GM20000 (cell line): ENCODE data around the gene TAF12.
"Not testable (repeated sequence)": the region's sequence is repeated elsewhere in the genome, so short reads cannot be mapped to it uniquely, and the experiment has no call there.

ENCODE experiments used
- DNase-seq: peaks from one replicate; pipeline ENCODE4 v3.0.0; 2012; ENCODE audit warnings: low spot score
- TF ChIP-seq, protein P1 (sequence below): IDR thresholded peaks from 2 replicates; pipeline ENCODE4 v1.5.1; 2012; ENCODE audit warnings: mild to moderate bottlenecking, control low read depth; ENCODE audit errors: extremely low read depth, missing control alignments

TAF12 gene

DNA sequence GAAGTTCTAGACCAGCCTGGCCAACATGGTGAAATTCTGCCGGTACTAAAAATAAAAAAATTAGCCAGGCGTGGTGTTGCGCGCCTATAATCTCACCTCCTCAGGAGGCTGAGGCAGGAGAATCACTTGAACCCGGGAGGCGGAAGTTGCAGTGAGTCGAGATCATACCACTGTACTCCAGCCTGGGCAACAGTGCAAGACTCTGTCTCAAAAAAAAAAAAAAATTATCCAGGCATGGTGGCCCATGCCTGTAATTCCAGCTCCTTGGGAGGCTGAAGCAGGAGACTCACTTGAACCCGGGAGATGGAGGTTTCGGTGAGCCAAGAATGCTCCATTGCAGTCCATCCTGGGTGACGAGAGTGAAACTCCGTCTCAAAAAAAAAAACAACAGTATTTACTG lies 69.3 kb downstream of the TAF12 start:
- no peak for DNase-seq
- TF ChIP-seq, protein P1, sequence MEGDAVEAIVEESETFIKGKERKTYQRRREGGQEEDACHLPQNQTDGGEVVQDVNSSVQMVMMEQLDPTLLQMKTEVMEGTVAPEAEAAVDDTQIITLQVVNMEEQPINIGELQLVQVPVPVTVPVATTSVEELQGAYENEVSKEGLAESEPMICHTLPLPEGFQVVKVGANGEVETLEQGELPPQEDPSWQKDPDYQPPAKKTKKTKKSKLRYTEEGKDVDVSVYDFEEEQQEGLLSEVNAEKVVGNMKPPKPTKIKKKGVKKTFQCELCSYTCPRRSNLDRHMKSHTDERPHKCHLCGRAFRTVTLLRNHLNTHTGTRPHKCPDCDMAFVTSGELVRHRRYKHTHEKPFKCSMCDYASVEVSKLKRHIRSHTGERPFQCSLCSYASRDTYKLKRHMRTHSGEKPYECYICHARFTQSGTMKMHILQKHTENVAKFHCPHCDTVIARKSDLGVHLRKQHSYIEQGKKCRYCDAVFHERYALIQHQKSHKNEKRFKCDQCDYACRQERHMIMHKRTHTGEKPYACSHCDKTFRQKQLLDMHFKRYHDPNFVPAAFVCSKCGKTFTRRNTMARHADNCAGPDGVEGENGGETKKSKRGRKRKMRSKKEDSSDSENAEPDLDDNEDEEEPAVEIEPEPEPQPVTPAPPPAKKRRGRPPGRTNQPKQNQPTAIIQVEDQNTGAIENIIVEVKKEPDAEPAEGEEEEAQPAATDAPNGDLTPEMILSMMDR, result no peak

DNA sequence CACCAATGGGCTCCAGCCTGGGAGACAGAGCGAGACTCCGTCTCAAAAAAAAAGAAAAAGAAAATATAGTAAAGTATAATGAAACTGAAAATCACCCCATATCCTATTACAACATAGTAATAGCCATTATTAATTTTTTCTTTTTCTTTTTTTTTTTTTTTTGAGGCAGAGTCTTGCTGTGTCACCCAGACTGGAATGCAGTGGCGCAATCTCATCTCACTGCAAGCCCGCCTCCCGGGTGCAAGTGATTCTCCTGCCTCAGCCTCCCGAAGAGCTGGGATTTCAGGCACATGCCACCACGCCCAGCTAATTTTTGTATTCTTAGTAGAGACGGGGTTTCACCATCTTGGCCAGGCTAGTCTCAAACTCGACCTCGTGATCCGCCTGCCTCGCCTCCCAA lies 70.0 kb downstream of the TAF12 start:
- not testable (repeated sequence) for DNase-seq

DNA sequence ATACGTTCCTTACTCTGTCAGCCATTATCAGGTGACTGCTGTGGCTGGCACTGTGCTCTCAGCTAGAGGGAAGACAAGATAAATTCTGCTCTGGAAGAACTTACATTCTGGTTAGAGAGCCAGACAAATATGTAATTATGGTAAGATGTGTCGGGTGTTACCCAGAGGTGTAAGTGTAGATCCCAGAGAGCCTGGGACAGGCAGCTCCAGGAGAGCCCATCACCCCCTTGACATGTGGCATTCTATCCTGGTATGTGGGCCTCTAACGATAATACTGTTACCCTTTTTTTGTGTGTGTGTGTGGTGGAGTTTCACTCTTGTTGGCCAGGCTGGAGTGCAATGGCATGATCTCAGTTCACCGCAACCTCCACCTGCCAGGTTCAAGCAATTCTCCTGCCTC lies 71.0 kb downstream of the TAF12 start:
- TF ChIP-seq, protein P1, result no peak
- DNase-seq, result no peak

DNA sequence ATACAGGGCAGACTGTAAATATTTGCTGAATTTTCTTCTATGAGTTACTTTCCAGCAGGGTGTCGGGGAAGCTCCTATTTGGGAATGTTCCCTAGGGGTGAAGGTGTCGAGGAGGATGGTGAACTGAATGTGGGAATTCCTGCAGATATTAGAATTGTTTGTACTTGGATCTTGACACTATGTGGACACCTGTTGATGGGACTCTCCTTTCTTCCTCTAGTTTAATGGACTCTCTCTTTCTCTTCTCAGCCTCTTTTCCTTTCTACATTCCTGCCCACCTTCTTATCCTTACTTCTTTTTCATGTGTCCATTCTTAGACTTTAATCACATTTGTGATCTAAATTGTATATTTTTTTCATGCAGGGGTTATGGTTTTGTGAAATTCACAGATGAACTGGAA lies 75.9 kb downstream of the TAF12 start:
- DNase-seq, result no peak
- TF ChIP-seq, protein P1, result no peak

DNA sequence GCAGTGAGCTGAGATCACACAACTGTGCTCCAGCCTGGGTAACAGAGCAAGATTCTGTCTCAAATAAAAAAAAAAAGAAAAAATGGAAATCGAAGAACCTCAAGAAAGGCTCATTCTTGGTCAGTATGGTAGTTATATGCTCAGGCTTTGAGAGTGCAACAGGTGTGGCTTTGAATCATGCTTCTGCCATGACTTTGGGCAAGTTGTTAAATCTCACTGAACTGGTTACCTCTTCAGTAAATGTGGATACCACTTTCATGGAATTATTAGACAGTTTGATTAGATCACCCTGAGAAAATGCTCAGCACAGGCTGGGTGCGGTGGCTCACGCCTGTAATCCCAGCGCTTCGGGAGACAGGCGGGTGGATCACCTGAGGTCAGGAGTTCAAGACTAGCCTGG lies 77.1 kb downstream of the TAF12 start:
- TF ChIP-seq, protein P1, result no peak
- DNase-seq, result no peak

DNA sequence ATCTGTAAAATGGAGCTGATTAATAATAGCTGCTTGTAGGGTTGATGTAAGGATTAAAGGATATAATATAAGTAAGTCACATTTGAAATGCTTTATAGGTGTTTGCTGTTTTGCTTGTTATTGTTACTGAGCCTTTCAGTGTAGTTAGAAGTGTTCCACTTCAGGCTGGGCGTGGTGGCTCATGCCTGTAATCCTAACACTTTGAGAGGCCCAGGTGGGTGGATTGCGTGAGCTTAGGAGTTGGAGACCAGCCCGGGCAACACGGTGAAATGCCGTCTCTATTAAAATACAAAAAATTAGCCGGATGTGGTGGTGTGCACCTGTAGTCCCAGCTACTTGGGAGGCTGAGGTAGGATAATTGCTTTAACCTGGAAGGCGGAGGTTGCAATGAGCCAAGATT lies 77.8 kb downstream of the TAF12 start:
- DNase-seq, result no peak
- TF ChIP-seq, protein P1, result no peak

DNA sequence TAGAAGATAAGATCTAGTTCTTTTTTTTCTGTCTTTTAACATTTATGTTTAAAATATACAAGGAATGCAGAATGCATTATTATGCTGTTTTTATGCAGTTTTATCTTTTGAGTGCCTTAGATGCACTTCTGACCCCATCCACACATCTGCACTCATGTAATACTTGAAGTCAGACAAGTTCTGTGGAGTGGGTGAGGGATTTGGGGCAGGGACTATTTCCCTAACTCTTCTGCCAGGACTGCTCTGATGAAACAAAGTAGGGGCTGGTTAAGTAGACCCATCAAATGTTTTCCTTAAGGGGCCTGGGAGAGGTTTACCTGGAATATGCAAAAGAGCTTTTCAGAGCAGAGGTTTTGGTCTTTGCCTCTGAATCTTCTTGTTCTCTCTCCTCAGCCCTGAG lies 78.6 kb downstream of the TAF12 start:
- TF ChIP-seq, protein P1, result no peak
- DNase-seq, result no peak

DNA sequence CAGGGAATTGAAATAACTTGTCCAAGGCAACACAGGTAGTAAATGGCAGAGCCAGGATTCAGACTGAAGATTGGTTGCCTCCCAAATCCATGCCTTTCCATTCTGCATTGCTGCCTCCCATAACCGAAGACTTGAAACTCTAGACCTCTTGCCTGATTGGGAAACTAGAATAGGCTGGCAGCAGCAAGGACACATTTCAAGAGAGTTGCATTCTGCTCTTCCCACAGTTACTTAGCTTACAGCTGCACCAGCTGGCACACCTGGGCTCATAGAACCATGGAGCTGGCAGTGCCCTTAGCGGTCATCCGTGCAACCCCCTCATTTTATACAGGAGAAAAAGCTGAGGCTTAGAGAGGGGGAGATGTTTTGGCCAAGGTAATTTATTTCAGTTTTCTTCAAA lies 82.0 kb downstream of the TAF12 start:
- DNase-seq, result no peak
- TF ChIP-seq, protein P1, result no peak
